IMR-90 (cell line): ENCODE data around the gene PDZD8. TPM values are rescaled to one million over a fixed set of nuclear protein-coding genes. Genes with fewer than 3 reads are reported as not detected.

Source experiments
- ATAC-seq: fragments of 200-7000 bp; cut with Tn5 transposase; 2 replicates; pipeline ENCODE4 v1.9.1; 2020; ENCODE audit warnings: low read depth, mild to moderate bottlenecking, moderate library complexity
- BruUV-seq: library from RNA; stranded (reverse); fragments of 400-500 nt; replicated peaks from 2 replicates; lab custom pipeline; 2021; lab: Mats Ljungman, UMichigan
- CTCF ChIA-PET: fragments of 300-600 bp; formaldehyde crosslinking; extraction: SDS; loops from one replicate; lab custom pipeline; 2021; ENCODE audit warnings: antibody characterized with exemption; lab: Yijun Ruan, JAX
- POLR2A ChIA-PET: fragments of 300-600 bp; sonication (Branson Sonifier 250); formaldehyde crosslinking; loops from one replicate; lab custom pipeline; 2022; ENCODE audit warnings: antibody characterized with exemption; ENCODE audit not compliant: unreplicated experiment; lab: Charles Lee
- DNase-seq: peaks from one replicate; pipeline ENCODE4 v3.0.0; 2013
- H2AFZ ChIP-seq: replicated peaks from 2 replicates; pipeline ENCODE3; 2013; ENCODE audit warnings: low read length, mild to moderate bottlenecking; ENCODE audit not compliant: poor library complexity
- H2AK5ac ChIP-seq: 2 replicates; pipeline ENCODE4 v1.6.1; 2013; ENCODE audit warnings: low read depth, low read length, inconsistent platforms
- H2AK9ac ChIP-seq: replicated peaks from 2 replicates; pipeline ENCODE3; 2013; ENCODE audit warnings: mild to moderate bottlenecking, low read depth, low read length, moderate library complexity; ENCODE audit not compliant: poor library complexity
- H2BK120ac ChIP-seq: 2 replicates; pipeline ENCODE4 v1.6.1; 2013; ENCODE audit warnings: low read depth, low read length, inconsistent platforms
- H2BK15ac ChIP-seq: 3 replicates; pipeline ENCODE4 v1.6.1; 2013; ENCODE audit warnings: low read depth, low read length, inconsistent platforms
- H2BK20ac ChIP-seq: 2 replicates; pipeline ENCODE4 v1.6.1; 2013; ENCODE audit warnings: low read depth, mild to moderate bottlenecking, inconsistent platforms, low read length, moderate library complexity
- H2BK5ac ChIP-seq: 2 replicates; pipeline ENCODE4 v1.6.1; 2013; ENCODE audit warnings: mild to moderate bottlenecking, low read depth, low read length, inconsistent platforms; ENCODE audit not compliant: poor library complexity, severe bottlenecking
- H3K14ac ChIP-seq: replicated peaks from 2 replicates; pipeline ENCODE4 v1.6.1; 2013; ENCODE audit warnings: low read depth, low read length, inconsistent platforms
- H3K18ac ChIP-seq: 2 replicates; pipeline ENCODE4 v1.6.1; 2013; ENCODE audit warnings: low read depth, low read length, control low read depth
- H3K23ac ChIP-seq: 2 replicates; pipeline ENCODE4 v1.6.1; 2013; ENCODE audit warnings: low read depth, low read length, inconsistent platforms
- H3K27ac ChIP-seq: 2 replicates; pipeline ENCODE4 v1.5.1; 2013; ENCODE audit warnings: mild to moderate bottlenecking, control low read depth, low read length; ENCODE audit not compliant: insufficient read depth
- H3K27me3 ChIP-seq: 2 replicates; pipeline ENCODE4 v1.6.1; 2013; ENCODE audit warnings: low read length; ENCODE audit not compliant: control insufficient read depth, insufficient read depth
- H3K36me3 ChIP-seq: 2 replicates; pipeline ENCODE4 v1.6.1; 2013; ENCODE audit warnings: low read length, mixed read lengths; ENCODE audit not compliant: control insufficient read depth, insufficient read depth
- H3K4ac ChIP-seq: 2 replicates; pipeline ENCODE4 v1.6.1; 2013; ENCODE audit warnings: low read depth, low read length, inconsistent platforms
- H3K4me1 ChIP-seq: 2 replicates; pipeline ENCODE4 v1.6.1; 2013; ENCODE audit warnings: low read length, mixed read lengths; ENCODE audit not compliant: control insufficient read depth, insufficient read depth
- H3K4me2 ChIP-seq: 2 replicates; pipeline ENCODE4 v1.6.1; 2013; ENCODE audit warnings: low read depth, mild to moderate bottlenecking, control low read depth, low read length, moderate library complexity
- H3K4me3 ChIP-seq: 2 replicates; pipeline ENCODE4 v1.5.1; 2013; ENCODE audit warnings: low read depth, mild to moderate bottlenecking, control low read depth, low read length, moderate library complexity; ENCODE audit not compliant: insufficient read depth
- H3K56ac ChIP-seq: 2 replicates; pipeline ENCODE4 v1.6.1; 2013; ENCODE audit warnings: low read length, inconsistent platforms; ENCODE audit not compliant: insufficient read depth; ENCODE audit errors: extremely low read depth
- H3K79me1 ChIP-seq, 2 experiments: 2 replicates each; pipeline ENCODE4 v1.6.1; 2013; ENCODE audit warnings: low read length in 2 of 2, inconsistent platforms in 1 of 2, low read depth in 1 of 2
- H3K9ac ChIP-seq: 2 replicates; pipeline ENCODE4 v1.6.1; 2013; ENCODE audit warnings: low read depth, low read length, control low read depth
- H3K9me1 ChIP-seq: 2 replicates; pipeline ENCODE4 v1.6.1; 2013; ENCODE audit warnings: low read length, inconsistent platforms; ENCODE audit not compliant: insufficient read depth
- H3K9me3 ChIP-seq: 2 replicates; pipeline ENCODE4 v1.6.1; 2013; ENCODE audit warnings: low read length; ENCODE audit not compliant: control insufficient read depth, insufficient read depth
- H4K20me1 ChIP-seq: 2 replicates; pipeline ENCODE4 v1.6.1; 2013; ENCODE audit warnings: low read length, inconsistent platforms; ENCODE audit not compliant: insufficient read depth
- H4K5ac ChIP-seq: 2 replicates; pipeline ENCODE4 v1.6.1; 2013; ENCODE audit warnings: mild to moderate bottlenecking, low read depth, low read length, control low read depth
- H4K8ac ChIP-seq, 2 experiments: 2 replicates each; pipeline ENCODE4 v1.6.1; 2013; ENCODE audit warnings: low read depth in 2 of 2, low read length in 2 of 2, control low read depth in 1 of 2, inconsistent platforms in 1 of 2
- H4K91ac ChIP-seq: 2 replicates; pipeline ENCODE4 v1.6.1; 2013; ENCODE audit warnings: low read depth, low read length, inconsistent platforms; ENCODE audit not compliant: insufficient read depth
- MAFK ChIP-seq: IDR thresholded peaks from 2 replicates; pipeline ENCODE4 v1.6.1; 2012; ENCODE audit warnings: low read depth, low read length, improper control_type of control experiment
- POLR2A ChIP-seq: IDR thresholded peaks from 2 replicates; pipeline ENCODE4 v1.6.1; 2012; ENCODE audit warnings: mild to moderate bottlenecking, low read depth, low read length
- RFX5 ChIP-seq: IDR thresholded peaks from 2 replicates; pipeline ENCODE4 v1.8.0; 2012; ENCODE audit warnings: low read depth, mild to moderate bottlenecking, low read length, moderate library complexity
- dilution Hi-C: fragments of 300-500 bp; cut with HindIII; formaldehyde crosslinking; loops from one replicate; pipeline ENCODE4 v1.14.3; 2018; ENCODE audit warnings: low sequenced_read_pairs; ENCODE audit not compliant: unreplicated experiment
- in situ Hi-C: fragments of 300-500 bp; cut with MboI; formaldehyde crosslinking; loops from 3 replicates; pipeline ENCODE4 v1.14.3; 2019; ENCODE audit warnings: low sequenced_read_pairs, inconsistent platforms, mixed read lengths
- intact Hi-C: fragments of 100-400 bp; cut with micrococcal nuclease; formaldehyde crosslinking; loops from 2 replicates; pipeline ENCODE4 v1.10.0; 2022
- polyA plus RNA-seq, 3 experiments: library from polyadenylated mRNA; depleted of rRNA; stranded (reverse); fragments of >200 nt; gene quantifications; 2 replicates each; pipeline ENCODE4 v1.2.3, GENCODE V29; 2012; ENCODE audit warnings: low replicate concordance in 1 of 3
- total RNA-seq: library from RNA; depleted of rRNA; stranded (reverse); fragments of >200 nt; gene quantifications from 2 replicates; pipeline ENCODE4 v1.2.3, GENCODE V29; 2012
- TF ChIP-seq, protein P1 (sequence below): fragments of 150-350 bp; IDR thresholded peaks from 2 replicates; pipeline ENCODE4 v1.6.1; 2017; ENCODE audit warnings: mild to moderate bottlenecking, antibody characterized with exemption, low read length, low read depth
- TF ChIP-seq, protein P2 (sequence below): conservative IDR thresholded peaks from 2 replicates; pipeline ENCODE4 v1.5.1; 2012; ENCODE audit warnings: mild to moderate bottlenecking, low read depth, low read length, improper control_type of control experiment

PDZD8 gene
- total and polyA plus RNA-seq, 2 of the 4 experiments (the other 2 are of a cell fraction): 11.3 to 20.4 TPM

DNA sequence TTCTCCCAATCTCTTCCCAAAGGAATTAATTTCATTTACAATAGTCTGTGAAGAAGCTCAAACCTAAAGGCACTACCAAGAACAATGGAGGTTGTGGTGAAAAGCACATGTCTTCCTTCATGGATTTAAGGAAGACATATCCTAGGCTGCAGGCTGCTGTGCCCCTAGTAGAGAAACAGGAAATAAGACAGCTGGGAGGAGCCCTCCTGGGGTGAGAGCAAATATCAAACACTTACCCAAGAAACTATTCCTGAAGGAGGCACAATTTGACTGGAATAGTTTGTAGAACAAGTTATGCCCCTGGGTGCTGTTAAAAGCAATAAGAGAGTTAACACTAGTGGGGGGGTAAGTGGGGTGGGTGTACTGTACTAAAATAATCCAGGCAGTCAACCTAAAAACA is 30.1 kb downstream of the PDZD8 start:
- Histone ChIP-seq H3K4me3 (no peak overlapping the region), H3K27me3 (no peaks in the 10 kb centered on the region), H3K23ac (no peak overlapping the region), H3K9me3 (no peaks in the 10 kb centered on the region), H3K14ac (no peak overlapping the region), H2BK120ac (no peak overlapping the region), H2BK5ac (no peak overlapping the region), H3K4me1 (peaks cover 3% of the 10 kb centered on the region; the same call in 1 of the 2 replicates), H3K36me3 (no peaks in the 10 kb centered on the region), H3K18ac (no peak overlapping the region), H2BK20ac (no peak overlapping the region), H2AK9ac (no peak overlapping the region), H3K56ac (no peak overlapping the region), H3K27ac (no peak overlapping the region), H3K4me2 (no peak overlapping the region), H4K5ac (no peak overlapping the region), H3K79me1 (peaks cover 28 to 54% of the 10 kb centered on the region in 2 experiments), H2AK5ac (no peak overlapping the region), H3K9me1 (peaks cover 6% of the 10 kb centered on the region; the same call in 1 of the 2 replicates), H2BK15ac (no peak overlapping the region), H4K91ac (no peak overlapping the region), H4K20me1 (peaks cover 16% of the 10 kb centered on the region), H3K9ac (no peak overlapping the region), H3K4ac (no peak overlapping the region), H4K8ac (no peak overlapping the region), H2AFZ (no peak overlapping the region)
- DNase-seq (no peak), ATAC-seq (no peak)
- TF ChIP-seq, protein P1, sequence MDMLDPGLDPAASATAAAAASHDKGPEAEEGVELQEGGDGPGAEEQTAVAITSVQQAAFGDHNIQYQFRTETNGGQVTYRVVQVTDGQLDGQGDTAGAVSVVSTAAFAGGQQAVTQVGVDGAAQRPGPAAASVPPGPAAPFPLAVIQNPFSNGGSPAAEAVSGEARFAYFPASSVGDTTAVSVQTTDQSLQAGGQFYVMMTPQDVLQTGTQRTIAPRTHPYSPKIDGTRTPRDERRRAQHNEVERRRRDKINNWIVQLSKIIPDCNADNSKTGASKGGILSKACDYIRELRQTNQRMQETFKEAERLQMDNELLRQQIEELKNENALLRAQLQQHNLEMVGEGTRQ: no peak
- TF ChIP-seq RFX5 (no peak), POLR2A (no peak), MAFK (no peak)
- TF ChIP-seq, protein P2, sequence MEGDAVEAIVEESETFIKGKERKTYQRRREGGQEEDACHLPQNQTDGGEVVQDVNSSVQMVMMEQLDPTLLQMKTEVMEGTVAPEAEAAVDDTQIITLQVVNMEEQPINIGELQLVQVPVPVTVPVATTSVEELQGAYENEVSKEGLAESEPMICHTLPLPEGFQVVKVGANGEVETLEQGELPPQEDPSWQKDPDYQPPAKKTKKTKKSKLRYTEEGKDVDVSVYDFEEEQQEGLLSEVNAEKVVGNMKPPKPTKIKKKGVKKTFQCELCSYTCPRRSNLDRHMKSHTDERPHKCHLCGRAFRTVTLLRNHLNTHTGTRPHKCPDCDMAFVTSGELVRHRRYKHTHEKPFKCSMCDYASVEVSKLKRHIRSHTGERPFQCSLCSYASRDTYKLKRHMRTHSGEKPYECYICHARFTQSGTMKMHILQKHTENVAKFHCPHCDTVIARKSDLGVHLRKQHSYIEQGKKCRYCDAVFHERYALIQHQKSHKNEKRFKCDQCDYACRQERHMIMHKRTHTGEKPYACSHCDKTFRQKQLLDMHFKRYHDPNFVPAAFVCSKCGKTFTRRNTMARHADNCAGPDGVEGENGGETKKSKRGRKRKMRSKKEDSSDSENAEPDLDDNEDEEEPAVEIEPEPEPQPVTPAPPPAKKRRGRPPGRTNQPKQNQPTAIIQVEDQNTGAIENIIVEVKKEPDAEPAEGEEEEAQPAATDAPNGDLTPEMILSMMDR: no peak
- dilution Hi-C loops: no loop called here
- intact Hi-C loops: no loop called here
- no TSS peak for BruUV-seq
- POLR2A ChIA-PET: interaction anchor here (0.6 kb wide), 1 partner anchor 951 kb away, joined by 7 read pairs; no protein-coding TSS in a partner anchor
- in situ Hi-C loops: no loop called here
- CTCF ChIA-PET: interaction anchor here (1.0 kb wide), 1 partner anchor 27 kb away, joined by 4 read pairs; no protein-coding TSS in a partner anchor
